GM18517 (cell line): ENCODE measurements around the gene ARHGEF4.
A peak's percentile ranks its signal among the peaks of the same experiment; 100 is the strongest.

ENCODE experiments used
- ATAC-seq: cut with Tn5 transposase; IDR thresholded peaks from one replicate; pipeline ENCODE4 v1.9.1; 2021; ENCODE audit warnings: mild to moderate bottlenecking, moderate library complexity; ENCODE audit not compliant: unreplicated experiment

Gene ARHGEF4

GRCh38 chr2:130814931-130815680 is 21.6 kb upstream of the ARHGEF4 start:
- no peak for ATAC-seq

- no peak for ATAC-seq
These were observed 17.9 kb upstream of the ARHGEF4 start for GRCh38 chr2:130818809-130819208.

- no peak for ATAC-seq
These were observed 17.5 kb upstream of the ARHGEF4 start for GRCh38 chr2:130819226-130819607.

- ATAC-seq: no peak
These were observed 17.0 kb upstream of the ARHGEF4 start for GRCh38 chr2:130819608-130820278.

- no peak for ATAC-seq
These were observed 16.3 kb upstream of the ARHGEF4 start for GRCh38 chr2:130820279-130820861.

GRCh38 chr2:130821867-130822266 is 14.8 kb upstream of the ARHGEF4 start:
- ATAC-seq: no peak

- no peak for ATAC-seq
These were observed 13.9 kb upstream of the ARHGEF4 start for GRCh38 chr2:130822766-130823165.

- peak; percentile 4 for ATAC-seq
These were observed 13.4 kb upstream of the ARHGEF4 start for GRCh38 chr2:130823171-130823885.

- peak; percentile 40 for ATAC-seq
These were observed 12.7 kb upstream of the ARHGEF4 start for GRCh38 chr2:130823886-130824491.

- peak; percentile 94 for ATAC-seq
These were observed 12.1 kb upstream of the ARHGEF4 start for GRCh38 chr2:130824492-130825061.

- no peak for ATAC-seq
These were observed 11.3 kb upstream of the ARHGEF4 start for GRCh38 chr2:130825231-130825965.

- no peak for ATAC-seq
These were observed 10.8 kb upstream of the ARHGEF4 start for GRCh38 chr2:130825966-130826253.

- ATAC-seq: no peak
These were observed 10.3 kb upstream of the ARHGEF4 start for GRCh38 chr2:130826419-130826818.

- ATAC-seq: no peak
These were observed 9.8 kb upstream of the ARHGEF4 start for GRCh38 chr2:130826821-130827501.

- no peak for ATAC-seq
These were observed 9.0 kb upstream of the ARHGEF4 start for GRCh38 chr2:130827502-130828251.

- ATAC-seq: no peak
These were observed 8.3 kb upstream of the ARHGEF4 start for GRCh38 chr2:130828461-130828860.

GRCh38 chr2:130829015-130829414 is 7.7 kb upstream of the ARHGEF4 start:
- no peak for ATAC-seq

- no peak for ATAC-seq
These were observed 6.2 kb upstream of the ARHGEF4 start for GRCh38 chr2:130830538-130830937.

- no peak for ATAC-seq
These were observed 5.4 kb upstream of the ARHGEF4 start for GRCh38 chr2:130831356-130831755.
